ENCODE measurements around the gene EXOC4.

EXOC4 gene

DNA sequence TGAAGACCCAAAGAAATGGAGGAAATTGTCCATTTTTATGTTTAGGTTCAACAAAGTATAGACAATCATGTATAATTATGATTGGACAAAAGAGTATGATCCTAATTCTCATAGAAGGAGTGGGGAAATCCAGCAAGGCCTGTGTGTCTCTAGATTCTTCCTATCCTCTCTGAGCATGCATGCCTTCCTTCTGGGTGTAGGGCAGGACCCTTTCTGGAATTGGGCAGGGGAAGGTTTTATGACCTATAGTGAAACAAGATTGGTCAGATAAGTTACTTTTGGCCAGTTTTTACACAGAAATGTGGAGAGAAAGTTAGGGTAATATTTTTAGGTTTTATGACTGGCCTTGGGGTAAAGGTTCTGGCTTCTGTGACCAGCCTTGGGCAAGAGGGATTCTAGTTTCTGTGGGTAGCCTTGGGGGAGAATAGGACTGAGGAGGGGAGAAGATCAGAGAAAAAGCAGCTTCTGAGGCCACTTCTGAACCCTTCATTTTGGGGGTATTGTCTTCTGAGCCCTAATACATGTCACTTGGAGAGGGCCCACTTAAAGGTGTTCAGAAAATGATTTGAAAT is 289.4 kb downstream of the EXOC4 start:
- peaks cover 0 to 5% (median 0%) of the 10 kb centered on the region in 11 experiments; a peak in 4 of 22 replicates for H3K9me3 ChIP-seq (replicated peaks in 1 of 11)
- H3K27ac ChIP-seq = no peak overlapping the region
- H3K4me1 ChIP-seq = 0 out of 20 replicates have a peak, but pooled peaks cover 0 to 4% (median 0%) of the 10 kb centered on the region in 10 experiments
- H3K4me2 ChIP-seq = no peak overlapping the region
- no peak overlapping the region for H3K4me3 ChIP-seq
- no peak overlapping the region for H3K9ac ChIP-seq
- peaks cover 0 to 14% (median 0%) of the 10 kb centered on the region in 11 experiments; a peak in 2 of 22 replicates for H4K20me1 ChIP-seq
- H3K36me3 ChIP-seq = peaks cover 0 to 9% (median 0%) of the 10 kb centered on the region in 11 experiments; a peak in 4 of 22 replicates
- no peak for TF ChIP-seq Cebpa-rat (IDR thresholded peaks at IDR 0.05)
- no peaks in the 10 kb centered on the region for H3K27me3 ChIP-seq

DNA sequence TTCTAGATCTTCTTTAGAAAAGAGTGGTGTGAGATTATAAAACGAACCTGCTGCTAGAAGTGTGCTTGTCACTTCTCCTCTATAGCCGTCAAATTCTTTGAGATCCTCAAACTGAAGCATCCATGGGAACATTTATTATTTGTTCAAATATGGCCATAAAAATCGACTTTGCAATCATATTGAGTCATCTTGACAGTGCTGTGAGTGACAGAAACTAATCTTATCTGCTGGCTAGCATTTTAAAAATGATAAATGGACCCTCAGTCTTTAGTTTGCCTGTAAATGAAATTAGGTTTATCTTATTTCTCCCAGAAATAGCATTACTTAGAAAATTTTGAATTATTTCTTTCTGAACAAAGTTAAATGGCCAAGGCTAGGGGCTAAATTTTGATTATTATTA is 290.8 kb downstream of the EXOC4 start:
- TF ChIP-seq Cebpa-rat (IDR thresholded peaks at IDR 0.05) = no peak
- H3K27me3 ChIP-seq = no peaks in the 10 kb centered on the region
- H3K4me3 ChIP-seq = no peak overlapping the region

DNA sequence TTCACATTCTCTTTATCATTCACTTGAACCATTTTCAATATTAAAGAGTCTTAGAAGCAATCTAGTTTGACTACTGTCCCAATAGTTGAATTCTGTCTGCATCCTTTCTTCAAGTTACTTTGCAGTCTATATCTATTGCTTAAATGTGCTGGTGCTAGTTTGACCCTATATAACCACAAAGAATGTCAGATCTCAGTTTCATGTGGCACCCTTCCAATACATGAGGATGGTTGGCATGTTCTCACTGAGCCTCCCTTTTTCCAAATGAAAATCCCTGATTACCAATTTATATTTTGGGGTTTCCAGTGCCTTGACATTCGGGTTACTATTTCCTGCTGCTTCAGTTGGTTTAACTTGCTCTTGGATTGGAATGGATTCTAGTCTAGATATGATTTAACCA is 292.7 kb downstream of the EXOC4 start:
- Histone ChIP-seq H3K4me1 (no peaks in the 10 kb centered on the region), H3K27me3 (no peaks in the 10 kb centered on the region), H3K36me3 (peaks cover 0 to 6% (median 0%) of the 10 kb centered on the region in 11 experiments; a peak in 1 of 22 replicates), H4K20me1 (peaks cover 0 to 10% (median 0%) of the 10 kb centered on the region in 11 experiments; a peak in 3 of 22 replicates), H3K4me3 (no peak overlapping the region), H3K9ac (no peak overlapping the region), H3K9me3 (replicated peaks in 1 of 11) (no peaks in the 10 kb centered on the region), H3K4me2 (no peak overlapping the region), H3K27ac (no peak overlapping the region)
- TF ChIP-seq Cebpa-rat (IDR thresholded peaks at IDR 0.05) = no peak

More for the DNA sequence above, 290.8 kb downstream of the EXOC4 start:
- H3K27ac ChIP-seq = no peak overlapping the region
- peaks cover 0 to 14% (median 0%) of the 10 kb centered on the region in 11 experiments; a peak in 2 of 22 replicates for H4K20me1 ChIP-seq
- H3K4me2 ChIP-seq = no peak overlapping the region
- no peaks in the 10 kb centered on the region for H3K9me3 ChIP-seq (replicated peaks in 1 of 11)
- 0 out of 20 replicates have a peak, but pooled peaks cover 0 to 4% (median 0%) of the 10 kb centered on the region in 10 experiments for H3K4me1 ChIP-seq
- H3K36me3 ChIP-seq = peaks cover 0 to 6% (median 0%) of the 10 kb centered on the region in 11 experiments; a peak in 1 of 22 replicates
- H3K9ac ChIP-seq = no peak overlapping the region

DNA sequence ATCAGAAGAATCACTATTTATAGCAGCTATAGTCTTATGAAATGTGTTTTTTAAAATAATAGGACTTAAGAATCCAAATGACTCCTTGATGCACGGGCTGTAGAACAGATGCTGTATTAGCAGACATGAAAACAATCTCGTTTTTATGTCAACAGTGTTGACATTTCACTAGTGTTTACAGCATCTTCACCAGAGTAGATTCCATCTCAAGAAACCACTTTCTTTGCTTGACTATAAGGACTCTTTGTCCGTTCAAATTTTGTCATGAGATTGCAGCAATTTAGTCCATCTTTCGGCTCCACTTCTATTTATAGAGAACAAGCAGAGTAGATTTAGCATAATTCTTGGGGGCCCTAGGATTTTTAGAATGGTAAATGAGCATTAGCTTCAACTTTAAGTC is 295.1 kb downstream of the EXOC4 start:
- H3K27me3 ChIP-seq = no peaks in the 10 kb centered on the region
- H4K20me1 ChIP-seq = peaks cover 0 to 20% (median 0%) of the 10 kb centered on the region in 11 experiments; a peak in 3 of 22 replicates
- H3K36me3 ChIP-seq = peaks cover 0 to 6% (median 0%) of the 10 kb centered on the region in 11 experiments; a peak in 1 of 22 replicates
- no peaks in the 10 kb centered on the region for H3K9me3 ChIP-seq (replicated peaks in 1 of 11)
- no peak overlapping the region for H3K9ac ChIP-seq
- TF ChIP-seq Cebpa-rat (IDR thresholded peaks at IDR 0.05) = no peak
- H3K27ac ChIP-seq = no peak overlapping the region
- no peak overlapping the region for H3K4me3 ChIP-seq
- H3K4me2 ChIP-seq = no peak overlapping the region
- H3K4me1 ChIP-seq = no peaks in the 10 kb centered on the region

DNA sequence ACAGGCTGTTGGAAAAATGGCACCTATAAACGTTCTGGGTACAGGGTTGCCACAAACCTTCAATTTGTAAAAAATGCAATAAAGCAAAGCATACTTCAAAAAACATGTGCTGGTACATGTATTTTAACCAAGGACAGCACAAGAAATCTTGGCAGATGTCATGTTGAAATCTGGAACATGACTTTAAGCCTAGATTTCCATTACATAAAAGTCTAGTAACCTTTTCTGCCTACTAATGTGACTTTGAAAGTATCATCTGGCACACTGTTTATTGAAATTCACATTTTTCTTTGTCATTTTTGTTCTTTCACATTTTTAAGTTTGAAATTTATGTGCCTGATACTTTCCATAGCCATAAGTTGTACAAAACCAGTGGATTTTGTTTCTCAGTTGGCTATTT is 296.8 kb downstream of the EXOC4 start:
- Histone ChIP-seq H3K4me2 (no peak overlapping the region), H3K4me3 (no peak overlapping the region), H3K9me3 (replicated peaks in 1 of 11) (no peaks in the 10 kb centered on the region), H3K27me3 (no peaks in the 10 kb centered on the region), H3K27ac (no peak overlapping the region), H3K4me1 (no peaks in the 10 kb centered on the region), H3K36me3 (peaks cover 0 to 6% (median 0%) of the 10 kb centered on the region in 11 experiments; a peak in 1 of 22 replicates), H4K20me1 (peaks cover 0 to 23% (median 0%) of the 10 kb centered on the region in 11 experiments; a peak in 3 of 22 replicates), H3K9ac (no peak overlapping the region)
- no peak for TF ChIP-seq Cebpa-rat (IDR thresholded peaks at IDR 0.05)

DNA sequence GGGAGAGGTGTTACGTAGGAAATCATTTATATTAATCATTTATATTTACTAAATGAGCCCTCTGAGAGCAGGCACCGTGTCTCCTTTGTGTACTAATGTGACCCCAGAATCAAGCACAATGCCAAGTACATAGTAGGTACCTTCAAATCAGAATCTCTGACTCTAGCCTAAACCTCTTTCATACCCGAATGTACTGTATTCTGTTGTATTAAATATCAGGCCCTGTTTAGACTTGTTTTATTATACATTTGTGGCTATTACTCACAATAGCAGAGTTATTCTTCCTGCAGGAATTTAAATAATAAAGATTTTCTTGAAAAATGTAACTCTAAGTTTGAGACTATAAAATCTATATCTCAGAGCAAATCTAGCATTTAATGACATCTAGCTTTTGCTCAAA is 297.3 kb downstream of the EXOC4 start:
- Histone ChIP-seq H4K20me1 (peaks cover 0 to 23% (median 0%) of the 10 kb centered on the region in 11 experiments; a peak in 3 of 22 replicates), H3K4me3 (no peak overlapping the region), H3K9ac (no peak overlapping the region), H3K27ac (no peak overlapping the region), H3K4me2 (no peak overlapping the region), H3K27me3 (no peaks in the 10 kb centered on the region), H3K36me3 (peaks cover 0 to 6% (median 0%) of the 10 kb centered on the region in 11 experiments; a peak in 1 of 22 replicates), H3K9me3 (replicated peaks in 1 of 11) (no peaks in the 10 kb centered on the region), H3K4me1 (no peaks in the 10 kb centered on the region)
- no peak for TF ChIP-seq Cebpa-rat (IDR thresholded peaks at IDR 0.05)

DNA sequence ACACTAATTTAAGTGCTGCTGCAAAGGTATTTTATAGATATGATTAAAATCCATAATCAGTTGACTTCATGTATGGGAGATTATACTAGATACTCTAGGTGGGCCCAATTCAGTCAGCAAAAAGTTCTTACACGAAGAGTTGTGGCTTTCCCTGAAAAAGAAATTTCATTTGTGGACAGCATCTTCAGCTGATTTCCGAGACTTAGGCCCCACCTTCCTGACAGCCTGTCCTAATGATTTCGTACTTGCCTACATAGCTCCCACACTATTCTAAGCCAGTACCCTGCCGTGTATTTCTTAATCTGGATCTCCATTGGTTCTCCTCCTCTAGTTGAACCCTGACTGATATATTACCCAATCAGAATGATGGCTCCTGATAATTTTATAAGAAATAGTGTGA is 297.9 kb downstream of the EXOC4 start:
- Histone ChIP-seq H3K4me1 (no peaks in the 10 kb centered on the region), H3K36me3 (peaks cover 0 to 6% (median 0%) of the 10 kb centered on the region in 11 experiments; a peak in 1 of 22 replicates), H3K9ac (no peak overlapping the region), H3K27ac (no peak overlapping the region), H3K9me3 (replicated peaks in 1 of 11) (no peaks in the 10 kb centered on the region), H3K4me3 (no peak overlapping the region), H4K20me1 (peaks cover 0 to 23% (median 0%) of the 10 kb centered on the region in 11 experiments; a peak in 3 of 22 replicates), H3K4me2 (no peak overlapping the region), H3K27me3 (no peaks in the 10 kb centered on the region)
- no peak for TF ChIP-seq Cebpa-rat (IDR thresholded peaks at IDR 0.05)

DNA sequence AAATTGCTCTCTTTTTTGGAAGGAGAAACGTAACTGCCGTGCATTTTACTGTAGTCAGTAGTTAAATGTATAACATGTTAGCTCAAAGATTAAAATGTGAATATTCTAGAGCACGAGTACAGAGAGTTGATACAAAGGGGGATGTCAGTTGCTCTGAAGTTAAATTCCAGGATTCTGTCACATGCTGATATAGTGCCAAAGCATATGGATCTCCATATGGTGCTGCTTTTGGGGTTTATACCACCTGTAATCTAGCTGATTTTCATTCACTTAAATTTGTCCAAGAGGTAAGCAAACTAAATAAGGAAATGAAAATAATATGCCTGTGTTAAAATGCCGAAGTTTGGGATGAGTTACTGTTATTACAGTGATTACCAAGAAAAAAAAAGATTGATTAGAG is 298.6 kb downstream of the EXOC4 start:
- H3K36me3 ChIP-seq = peaks cover 0 to 6% (median 0%) of the 10 kb centered on the region in 11 experiments; a peak in 1 of 22 replicates
- H3K9me3 ChIP-seq (replicated peaks in 1 of 11) = no peaks in the 10 kb centered on the region
- H3K4me1 ChIP-seq = no peaks in the 10 kb centered on the region
- no peak overlapping the region for H3K4me3 ChIP-seq
- no peaks in the 10 kb centered on the region for H3K27me3 ChIP-seq
- no peak overlapping the region for H3K27ac ChIP-seq
- no peak for TF ChIP-seq Cebpa-rat (IDR thresholded peaks at IDR 0.05)
- H3K4me2 ChIP-seq = no peak overlapping the region
- no peak overlapping the region for H3K9ac ChIP-seq
- peaks cover 0 to 23% (median 0%) of the 10 kb centered on the region in 11 experiments; a peak in 3 of 22 replicates for H4K20me1 ChIP-seq

DNA sequence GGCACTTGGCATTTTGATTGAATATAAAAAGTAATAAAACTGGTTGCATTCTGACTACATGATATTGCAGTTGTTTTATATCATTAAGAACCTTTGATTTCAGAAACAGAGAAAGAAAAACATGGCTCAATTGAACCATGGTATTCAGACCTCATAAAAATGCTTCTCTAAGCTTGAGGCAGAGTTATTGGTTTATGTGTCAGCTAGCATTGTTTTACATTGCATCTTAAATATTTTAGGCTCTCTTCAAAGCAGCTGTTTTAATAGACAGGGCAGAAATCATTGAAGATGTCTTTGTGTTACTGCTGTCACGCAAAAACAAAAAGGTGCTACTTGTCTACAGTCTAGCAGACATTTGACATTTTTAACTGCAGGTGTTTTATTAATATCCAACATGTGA is 299.2 kb downstream of the EXOC4 start:
- H3K4me2 ChIP-seq = no peak overlapping the region
- no peak overlapping the region for H3K27ac ChIP-seq
- TF ChIP-seq Cebpa-rat (IDR thresholded peaks at IDR 0.05) = no peak
- no peak overlapping the region for H3K4me3 ChIP-seq
- no peaks in the 10 kb centered on the region for H3K9me3 ChIP-seq (replicated peaks in 1 of 11)
- H3K9ac ChIP-seq = no peak overlapping the region
- peaks cover 0 to 3% (median 0%) of the 10 kb centered on the region in 11 experiments; a peak in 1 of 22 replicates for H3K36me3 ChIP-seq
- peaks cover 0 to 27% (median 0%) of the 10 kb centered on the region in 11 experiments; a peak in 3 of 22 replicates for H4K20me1 ChIP-seq
- no peaks in the 10 kb centered on the region for H3K4me1 ChIP-seq
- H3K27me3 ChIP-seq = no peaks in the 10 kb centered on the region
